Activated T-cell treated with anti-CD3 and anti-CD28 coated beads, Interleukin-2, amount 50 U/mL, for 24 hours (primary cell): ENCODE results near the gene ECHDC1.
A peak's percentile ranks its signal among the peaks of the same experiment; 100 is the strongest.

Source experiments
- DNase-seq: peaks from one replicate; pipeline ENCODE4 v3.0.0-alpha.2; 2020
- H3K27ac Mint-ChIP-seq: 2 replicates; pipeline ENCODE4 v1.8.0; 2020; ENCODE audit warnings: mild to moderate bottlenecking, mixed read lengths
- H3K27me3 Mint-ChIP-seq: 2 replicates; pipeline ENCODE4 v1.8.0; 2020; ENCODE audit warnings: mixed read lengths
- H3K36me3 Mint-ChIP-seq: 2 replicates; pipeline ENCODE4 v1.8.0; 2020; ENCODE audit warnings: low read depth, mixed read lengths
- H3K4me1 Mint-ChIP-seq: 2 replicates; pipeline ENCODE4 v1.8.0; 2020; ENCODE audit warnings: low read depth, mixed read lengths
- H3K4me3 Mint-ChIP-seq: 2 replicates; pipeline ENCODE4 v1.8.0; 2020; ENCODE audit warnings: mild to moderate bottlenecking, moderate library complexity, mixed read lengths
- H3K9me3 Mint-ChIP-seq: 2 replicates; pipeline ENCODE4 v1.8.0; 2020; ENCODE audit warnings: mixed read lengths

Gene ECHDC1

DNA sequence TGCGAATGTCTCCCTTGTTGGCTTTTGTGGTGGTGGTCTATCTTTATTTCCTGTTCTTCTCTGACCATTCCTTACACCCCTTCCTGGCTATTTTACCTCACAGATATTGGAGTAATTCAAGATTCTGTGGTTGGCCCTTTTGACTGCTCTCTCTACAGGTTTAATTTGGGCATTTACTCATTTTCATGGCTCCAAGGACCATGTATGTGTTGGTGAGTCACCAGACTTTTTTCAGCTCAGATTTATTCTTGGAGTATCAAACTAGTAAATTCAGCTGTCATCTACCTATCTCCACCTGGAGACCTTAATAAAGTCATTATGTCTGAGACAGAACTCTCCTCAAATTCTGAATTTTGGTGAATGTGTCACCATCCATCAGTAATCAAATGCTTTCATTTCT is 61.2 kb downstream of the ECHDC1 start:
- H3K9me3 Mint-ChIP-seq, result no peaks in the 10 kb centered on the region
- H3K36me3 Mint-ChIP-seq, result peaks cover 66% of the 10 kb centered on the region

DNA sequence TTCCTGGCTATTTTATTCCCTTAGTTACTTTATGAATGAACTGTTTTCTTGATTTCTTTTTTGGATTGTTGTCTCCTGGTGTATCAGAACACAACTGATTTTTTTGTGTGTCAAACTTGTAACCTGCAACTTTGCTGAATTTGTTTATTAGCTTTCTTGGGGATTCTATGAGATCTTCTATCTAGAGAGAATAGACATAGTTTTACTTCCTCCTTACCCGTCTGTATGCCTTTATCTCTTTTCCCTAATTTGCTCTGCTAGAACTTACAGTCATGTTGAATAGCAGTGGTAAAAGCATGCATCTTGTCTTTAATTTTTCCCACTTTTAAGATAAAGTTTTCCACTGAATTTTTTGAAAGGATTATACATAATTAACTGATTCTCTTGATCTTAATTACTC is 63.6 kb downstream of the ECHDC1 start:
- no peaks in the 10 kb centered on the region for H3K9me3 Mint-ChIP-seq
- H3K4me1 Mint-ChIP-seq, result peaks cover 18% of the 10 kb centered on the region
- no peak for DNase-seq
- H3K27ac Mint-ChIP-seq, result no peak overlapping the region
- no peak overlapping the region for H3K4me3 Mint-ChIP-seq
- H3K36me3 Mint-ChIP-seq, result peaks cover 42% of the 10 kb centered on the region
- H3K27me3 Mint-ChIP-seq, result no peaks in the 10 kb centered on the region

More for the DNA sequence above, 61.2 kb downstream of the ECHDC1 start:
- DNase-seq, result no peak
- no peak overlapping the region for H3K4me3 Mint-ChIP-seq
- peaks cover 24% of the 10 kb centered on the region for H3K4me1 Mint-ChIP-seq
- no peak overlapping the region for H3K27ac Mint-ChIP-seq
- H3K27me3 Mint-ChIP-seq, result no peaks in the 10 kb centered on the region

- H3K4me3 Mint-ChIP-seq, result no peak overlapping the region
- H3K4me1 Mint-ChIP-seq, result peaks cover 22% of the 10 kb centered on the region
- no peak for DNase-seq
- H3K27ac Mint-ChIP-seq, result no peak overlapping the region
- no peaks in the 10 kb centered on the region for H3K27me3 Mint-ChIP-seq
- H3K36me3 Mint-ChIP-seq, result peaks cover 29% of the 10 kb centered on the region
- no peaks in the 10 kb centered on the region for H3K9me3 Mint-ChIP-seq
Observed at GRCh38 chr6:127277878-127278843, 65.2 kb downstream of the ECHDC1 start.

DNA sequence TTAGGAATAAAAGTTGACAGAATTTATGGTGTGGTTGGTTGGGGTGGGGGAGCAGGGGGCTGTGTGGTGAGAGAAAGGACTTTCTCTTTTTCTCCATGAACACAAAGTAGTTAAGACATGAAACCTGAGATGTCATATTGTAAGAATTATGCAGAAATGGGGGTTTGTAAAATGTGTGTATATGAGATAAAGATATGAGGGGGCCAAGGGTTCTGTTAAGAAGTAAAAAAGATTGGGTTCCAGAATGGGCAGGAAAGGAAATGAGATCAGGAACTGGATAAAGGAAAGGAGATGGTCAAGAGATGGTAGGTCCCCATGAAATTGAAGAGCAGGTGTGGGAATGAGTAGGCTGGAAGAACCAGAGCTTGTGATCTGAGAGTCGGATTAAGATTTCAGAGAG is 67.1 kb downstream of the ECHDC1 start:
- no peak overlapping the region for H3K4me3 Mint-ChIP-seq
- H3K4me1 Mint-ChIP-seq, result peaks cover 35% of the 10 kb centered on the region
- H3K9me3 Mint-ChIP-seq, result no peaks in the 10 kb centered on the region
- no peak for DNase-seq
- peaks cover 16% of the 10 kb centered on the region for H3K36me3 Mint-ChIP-seq
- no peaks in the 10 kb centered on the region for H3K27me3 Mint-ChIP-seq
- no peak overlapping the region for H3K27ac Mint-ChIP-seq

- no peak overlapping the region for H3K4me3 Mint-ChIP-seq
- no peak for DNase-seq
- H3K9me3 Mint-ChIP-seq, result no peaks in the 10 kb centered on the region
- H3K36me3 Mint-ChIP-seq, result peaks cover 17% of the 10 kb centered on the region
- H3K27ac Mint-ChIP-seq, result no peak overlapping the region
- H3K4me1 Mint-ChIP-seq, result peaks cover 45% of the 10 kb centered on the region
- H3K27me3 Mint-ChIP-seq, result no peaks in the 10 kb centered on the region
Observed at GRCh38 chr6:127273499-127273898, 69.9 kb downstream of the ECHDC1 start.

- Mint-ChIP-seq H3K9me3 (no peaks in the 10 kb centered on the region), H3K4me1 (peaks cover 49% of the 10 kb centered on the region)
Observed at GRCh38 chr6:127272576-127272975, 70.8 kb downstream of the ECHDC1 start.

DNA sequence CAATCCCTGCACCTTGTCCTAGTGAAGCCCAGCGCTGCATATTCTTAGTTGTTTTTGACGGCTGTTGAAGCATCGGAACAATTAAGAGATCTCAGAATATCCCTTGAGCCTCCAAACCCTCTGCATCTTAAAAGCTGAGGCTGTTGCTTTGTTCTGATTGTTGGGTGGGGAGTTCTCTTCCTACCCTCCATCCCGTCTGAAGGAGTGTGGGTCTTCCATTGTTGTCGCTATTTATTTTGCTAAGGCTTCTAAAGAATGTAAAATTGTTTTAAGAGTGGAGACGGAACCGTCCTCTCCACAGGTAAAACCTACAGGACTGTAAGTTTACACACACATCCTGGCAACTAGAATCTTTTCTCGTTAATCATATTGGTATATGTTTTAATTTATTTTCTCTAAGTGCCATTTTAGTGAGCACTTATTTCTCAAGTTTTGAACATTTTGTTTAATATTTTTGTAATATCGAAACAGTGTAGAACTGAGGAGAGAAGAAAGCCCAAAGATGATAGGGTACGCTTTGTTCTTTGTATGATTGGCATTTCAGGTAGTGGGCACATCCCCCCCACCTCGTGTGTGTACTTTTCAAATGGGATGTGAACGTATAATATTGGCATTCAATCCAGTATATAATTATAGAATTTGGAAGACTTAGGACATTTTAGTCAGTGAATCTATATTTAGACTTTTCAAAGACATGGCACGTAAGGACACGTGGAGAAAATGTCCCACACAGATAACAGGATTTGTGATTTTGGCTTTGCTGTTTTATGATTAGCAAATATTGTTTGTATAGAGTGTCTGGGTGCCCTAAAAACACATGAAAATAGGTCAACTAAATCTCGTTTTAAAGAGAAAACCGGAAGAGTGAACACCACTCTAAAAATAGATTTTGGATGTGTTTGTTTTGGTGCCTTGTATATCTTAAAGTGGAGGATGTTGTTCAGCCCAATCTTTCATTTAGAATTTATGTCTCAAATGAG is 75.5 kb downstream of the ECHDC1 start:
- Mint-ChIP-seq H3K9me3 (no peaks in the 10 kb centered on the region), H3K36me3 (peaks cover 27% of the 10 kb centered on the region), H3K27ac (peak overlapping the region; percentile 100), H3K4me1 (peaks cover 44% of the 10 kb centered on the region), H3K27me3 (no peaks in the 10 kb centered on the region), H3K4me3 (peak overlapping the region; percentile 89)
- no peak for DNase-seq

More at GRCh38 chr6:127272576-127272975, 70.8 kb downstream of the ECHDC1 start:
- H3K36me3 Mint-ChIP-seq, result peaks cover 24% of the 10 kb centered on the region
- no peak overlapping the region for H3K4me3 Mint-ChIP-seq
- no peak overlapping the region for H3K27ac Mint-ChIP-seq
- DNase-seq, result no peak
- H3K27me3 Mint-ChIP-seq, result no peaks in the 10 kb centered on the region

DNA sequence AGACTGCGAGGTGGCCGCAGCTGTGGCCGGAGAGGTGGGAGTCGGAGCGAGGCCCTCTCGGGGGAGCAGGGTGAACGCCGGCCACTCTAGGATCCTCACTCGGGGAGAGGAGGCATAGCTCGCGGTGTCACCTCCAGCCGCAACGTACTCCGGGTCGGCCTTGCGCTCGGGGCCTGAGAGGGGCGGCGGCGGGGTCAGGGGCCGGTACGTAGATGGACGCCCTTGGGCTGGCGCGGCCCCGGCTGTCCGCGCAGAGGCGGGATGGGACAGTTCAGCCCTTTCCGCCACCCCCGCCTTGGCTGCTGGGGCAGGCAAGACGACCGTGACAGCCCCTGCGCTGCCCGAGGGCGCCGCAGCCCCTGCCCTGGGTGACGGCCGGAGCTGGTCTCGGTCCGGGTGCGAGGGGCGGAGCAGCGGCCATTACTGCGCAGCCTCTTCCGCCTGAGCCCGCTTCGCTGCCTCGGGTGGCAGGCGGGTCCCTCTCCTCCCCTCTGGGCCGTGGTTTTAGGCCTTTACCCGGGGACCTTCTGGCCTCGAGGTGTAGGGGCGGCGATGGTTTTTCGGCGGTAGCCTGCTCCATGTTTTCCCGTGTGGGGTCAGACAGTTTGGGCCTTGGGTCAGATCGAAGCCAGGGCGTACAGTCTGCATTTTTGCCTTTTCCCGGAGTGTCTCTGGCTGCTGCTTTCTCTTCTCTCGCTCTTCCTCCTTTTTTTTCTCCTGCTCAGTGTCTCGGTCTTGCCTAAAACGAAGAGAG is 76.3 kb downstream of the ECHDC1 start:
- H3K27ac Mint-ChIP-seq, result peak overlapping the region; percentile 100
- H3K36me3 Mint-ChIP-seq, result peaks cover 26% of the 10 kb centered on the region
- DNase-seq, result peak; percentile 77
- H3K4me1 Mint-ChIP-seq, result peaks cover 37% of the 10 kb centered on the region
- H3K9me3 Mint-ChIP-seq, result no peaks in the 10 kb centered on the region
- peak overlapping the region; percentile 89 for H3K4me3 Mint-ChIP-seq
- no peaks in the 10 kb centered on the region for H3K27me3 Mint-ChIP-seq

DNA sequence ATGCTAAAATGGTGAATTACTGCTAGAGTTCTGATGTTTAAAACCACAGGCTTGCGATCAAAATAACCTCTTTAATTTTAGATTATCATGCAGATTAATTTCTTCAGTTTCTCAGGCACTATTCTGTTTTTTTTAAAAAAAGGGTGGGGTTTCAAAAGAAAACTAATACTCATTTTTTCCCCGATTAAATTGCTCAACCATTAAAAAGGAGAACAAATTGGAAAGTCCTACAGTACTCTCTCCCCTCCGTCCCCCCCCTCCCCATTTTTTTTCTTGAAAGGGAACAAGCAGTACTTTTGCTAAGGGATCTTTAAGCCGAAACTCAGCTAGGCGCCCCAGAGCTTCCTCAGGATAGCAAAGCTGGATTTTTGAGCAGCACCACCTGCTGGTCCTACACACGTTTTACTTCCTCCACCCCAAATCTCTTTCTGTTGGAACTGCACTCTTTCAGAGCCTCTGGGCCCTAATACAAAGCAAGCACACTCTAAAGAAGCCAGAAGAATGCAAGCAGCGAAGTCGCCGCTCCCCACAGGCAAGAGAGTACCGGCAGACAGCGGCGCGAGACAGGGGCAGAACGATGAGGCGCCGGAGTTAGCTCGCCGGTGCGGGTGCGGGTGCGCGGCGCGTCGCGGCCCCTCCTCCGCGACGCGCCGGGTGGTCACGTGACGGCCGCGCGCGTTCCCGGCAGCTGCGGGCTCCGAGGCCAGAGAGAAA is 77.1 kb downstream of the ECHDC1 start, which contains the start of gene RNF146:
Gene RNF146 (plus strand): TSS at position 687 of the 714 bp plus-strand sequence. CDS start 13,475 bp downstream, outside the sequence.
- no peaks in the 10 kb centered on the region for H3K27me3 Mint-ChIP-seq
- peaks cover 32% of the 10 kb centered on the region for H3K4me1 Mint-ChIP-seq
- H3K36me3 Mint-ChIP-seq, result peaks cover 22% of the 10 kb centered on the region
- peak; percentile 88 for DNase-seq
- peak within 1 kb of the TSS; percentile 89 for H3K4me3 Mint-ChIP-seq
- H3K27ac Mint-ChIP-seq, result peak within 1 kb of the TSS; percentile 100
- H3K9me3 Mint-ChIP-seq, result no peaks in the 10 kb centered on the region

DNA sequence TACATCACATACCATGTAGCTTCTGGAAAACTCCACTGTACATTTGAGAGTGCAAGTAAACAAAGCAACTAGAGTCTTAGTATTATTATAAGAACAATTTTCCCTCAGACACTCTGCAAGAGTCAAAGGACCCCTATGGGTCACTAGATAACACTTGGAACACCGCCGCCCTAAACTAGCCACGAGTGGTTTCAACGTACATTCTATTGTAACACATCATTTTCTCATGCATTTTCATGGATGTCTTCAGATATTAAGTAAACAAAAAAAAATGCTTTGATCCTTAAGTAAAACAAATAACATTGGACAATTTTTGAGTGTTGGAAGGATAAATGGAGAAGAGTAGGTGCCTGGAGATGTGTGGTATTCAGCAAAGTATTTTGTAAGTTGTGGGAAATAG is 79.9 kb downstream of the ECHDC1 start:
- H3K4me3 Mint-ChIP-seq, result no peak overlapping the region
- peaks cover 14% of the 10 kb centered on the region for H3K27me3 Mint-ChIP-seq
- DNase-seq, result no peak
- H3K4me1 Mint-ChIP-seq, result peaks cover 12% of the 10 kb centered on the region
- no peaks in the 10 kb centered on the region for H3K9me3 Mint-ChIP-seq
- H3K27ac Mint-ChIP-seq, result no peak overlapping the region
- H3K36me3 Mint-ChIP-seq, result peaks cover 13% of the 10 kb centered on the region

- peaks cover 7% of the 10 kb centered on the region for H3K4me1 Mint-ChIP-seq
Observed at GRCh38 chr6:127262896-127263295, 80.5 kb downstream of the ECHDC1 start.

GRCh38 chr6:127255286-127255685 is 88.1 kb downstream of the ECHDC1 start:
- Mint-ChIP-seq H3K27ac (no peak overlapping the region), H3K4me3 (no peak overlapping the region), H3K27me3 (peaks cover 21% of the 10 kb centered on the region), H3K9me3 (no peaks in the 10 kb centered on the region), H3K36me3 (no peaks in the 10 kb centered on the region), H3K4me1 (no peaks in the 10 kb centered on the region)
- DNase-seq, result no peak

More at GRCh38 chr6:127262896-127263295, 80.5 kb downstream of the ECHDC1 start:
- H3K27ac Mint-ChIP-seq, result no peak overlapping the region
- H3K27me3 Mint-ChIP-seq, result peaks cover 14% of the 10 kb centered on the region
- no peaks in the 10 kb centered on the region for H3K9me3 Mint-ChIP-seq
- no peak overlapping the region for H3K4me3 Mint-ChIP-seq
- no peak for DNase-seq
- H3K36me3 Mint-ChIP-seq, result peaks cover 9% of the 10 kb centered on the region

- Mint-ChIP-seq H3K27ac (no peak overlapping the region), H3K4me3 (no peak overlapping the region), H3K4me1 (no peaks in the 10 kb centered on the region), H3K27me3 (peaks cover 19% of the 10 kb centered on the region), H3K36me3 (no peaks in the 10 kb centered on the region), H3K9me3 (no peaks in the 10 kb centered on the region)
- DNase-seq, result no peak
Observed at GRCh38 chr6:127249621-127250020, 93.8 kb downstream of the ECHDC1 start.
